GM21576 (cell line): ENCODE results near the gene KCNB1.

Source experiments
- ATAC-seq: cut with Tn5 transposase; IDR thresholded peaks from one replicate; pipeline ENCODE4 v1.9.1; 2021; ENCODE audit warnings: mild to moderate bottlenecking, moderate library complexity; ENCODE audit not compliant: unreplicated experiment

The KCNB1 gene

DNA sequence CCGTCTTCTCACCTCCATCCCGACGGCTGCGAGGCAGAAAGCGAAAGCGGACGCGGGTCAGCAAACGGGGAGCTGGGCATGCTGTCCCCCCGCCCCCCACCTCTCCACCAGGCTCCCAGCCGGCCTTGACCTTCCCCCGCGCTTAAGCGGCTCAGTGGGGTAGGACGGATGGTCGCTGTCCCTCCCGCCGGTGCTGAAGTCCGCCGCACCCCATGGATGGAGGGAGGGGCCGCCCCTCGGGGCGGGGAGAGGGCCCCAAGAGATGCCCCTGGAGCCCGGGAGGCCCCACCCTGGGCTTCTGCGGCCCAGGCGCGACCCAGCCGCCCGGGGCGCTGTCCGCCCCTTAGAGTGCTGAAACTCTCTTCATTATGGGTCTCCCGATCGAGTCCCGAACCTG, at the start of gene KCNB1:
KCNB1 (minus strand) TSS at position 48 of the 397 bp plus-strand sequence. CDS start 188 bp downstream, outside the sequence.
- no peak for ATAC-seq

DNA sequence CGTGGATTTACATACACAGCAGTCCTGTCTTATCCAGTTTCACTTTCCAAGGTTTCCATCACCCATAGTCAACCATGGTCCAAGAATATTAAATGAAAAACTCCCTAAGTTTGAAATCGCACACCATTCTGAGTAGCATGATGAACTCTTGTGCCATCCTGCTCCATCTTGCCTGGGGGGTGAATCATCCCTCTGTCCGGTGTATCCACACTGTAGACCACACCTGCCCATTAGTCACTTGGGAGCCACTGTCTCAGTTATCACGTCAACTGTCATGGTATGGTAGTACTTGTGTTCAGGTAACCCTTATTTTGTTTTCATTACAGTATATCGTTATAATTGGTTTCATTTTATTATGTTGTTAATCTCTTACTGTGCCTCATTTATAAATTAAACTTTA, 47.0 kb upstream of the KCNB1 start:
- no peak for ATAC-seq

DNA sequence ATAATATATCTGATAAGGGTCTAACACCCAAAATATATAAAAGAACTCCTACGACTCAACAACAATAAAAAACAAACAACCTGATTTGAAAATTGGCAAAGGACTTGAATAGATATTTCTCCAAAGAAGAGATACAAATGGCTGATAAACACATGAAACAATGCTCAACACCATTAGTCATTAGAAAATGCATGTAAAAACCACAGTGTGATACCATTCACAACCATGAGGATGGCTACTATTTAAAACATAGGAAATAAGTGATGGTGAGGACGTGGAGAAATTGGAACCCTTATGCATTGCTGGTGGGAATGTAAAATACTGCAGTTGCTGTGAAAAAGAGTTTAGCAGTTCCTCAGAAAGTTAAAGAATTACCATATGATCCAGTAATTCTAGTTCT, 44.1 kb upstream of the KCNB1 start:
- ATAC-seq: no peak

DNA sequence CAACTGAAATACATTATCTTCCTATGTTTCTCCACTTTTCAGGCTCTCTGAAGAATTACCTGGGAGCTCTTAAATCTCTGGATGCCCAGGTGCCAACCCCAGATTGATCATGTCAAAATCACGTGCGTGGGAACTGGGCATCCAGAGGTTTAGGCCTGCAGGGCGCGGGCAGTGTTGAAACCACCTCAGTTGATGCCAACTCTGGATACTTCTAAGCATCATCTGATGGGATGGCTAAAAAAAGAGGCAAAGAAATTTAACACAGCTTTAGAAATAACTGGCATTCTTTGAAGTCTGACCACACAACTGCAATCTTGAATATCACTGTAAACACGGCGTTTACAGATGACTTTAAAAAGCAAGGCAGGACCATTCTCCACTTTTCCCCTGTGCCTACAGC, 43.6 kb upstream of the KCNB1 start:
- no peak for ATAC-seq

GRCh38 chr20:49523767-49524360, 41.4 kb upstream of the KCNB1 start:
- ATAC-seq: no peak

DNA sequence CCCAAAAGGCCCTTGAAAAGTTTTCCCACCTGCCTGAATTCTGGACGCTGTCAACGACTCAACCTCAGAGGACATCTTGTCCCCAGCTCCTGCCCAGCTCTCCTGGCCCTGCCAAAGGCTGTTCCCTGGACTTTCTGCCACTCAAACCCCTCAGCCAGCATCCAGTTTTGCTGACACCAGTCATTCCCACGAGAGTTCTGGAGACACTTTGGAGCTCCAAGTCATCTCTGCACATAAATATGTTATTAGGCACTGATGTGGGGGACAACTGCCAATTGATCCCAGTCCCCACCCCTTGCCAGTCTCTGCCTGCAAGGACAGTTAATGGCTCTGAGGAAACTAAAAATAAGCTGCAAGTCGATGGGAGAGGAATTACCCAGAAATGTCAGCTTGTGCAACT, 38.9 kb upstream of the KCNB1 start:
- ATAC-seq: no peak

DNA sequence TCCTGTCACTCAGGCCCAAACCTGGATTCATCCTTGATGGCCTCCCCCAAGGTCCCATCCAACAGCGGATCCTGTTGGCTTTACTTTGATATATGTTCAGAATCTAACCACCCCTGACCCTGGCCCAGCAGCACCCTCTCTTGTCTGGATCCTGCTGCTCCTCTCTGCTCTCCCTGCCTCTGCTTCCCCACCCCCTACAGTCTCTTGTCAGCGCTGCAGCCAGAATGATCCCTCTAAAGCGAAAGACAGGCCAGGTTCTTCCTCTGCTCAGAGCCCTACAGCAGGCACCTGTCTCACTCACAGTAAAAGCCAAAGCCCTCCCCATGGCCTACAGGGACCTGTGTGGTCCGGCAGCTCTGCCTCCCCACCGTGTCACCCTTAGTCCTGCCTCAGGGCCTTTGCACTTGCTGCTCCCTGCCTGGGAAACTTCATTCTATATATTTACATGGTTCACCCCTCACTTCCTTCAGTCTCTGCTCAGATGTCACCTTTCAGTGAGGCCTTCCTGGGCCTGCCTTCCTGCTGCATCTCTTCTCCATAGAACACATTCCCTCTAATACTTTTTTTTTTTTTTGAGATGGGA, 37.4 kb upstream of the KCNB1 start:
- no peak for ATAC-seq

DNA sequence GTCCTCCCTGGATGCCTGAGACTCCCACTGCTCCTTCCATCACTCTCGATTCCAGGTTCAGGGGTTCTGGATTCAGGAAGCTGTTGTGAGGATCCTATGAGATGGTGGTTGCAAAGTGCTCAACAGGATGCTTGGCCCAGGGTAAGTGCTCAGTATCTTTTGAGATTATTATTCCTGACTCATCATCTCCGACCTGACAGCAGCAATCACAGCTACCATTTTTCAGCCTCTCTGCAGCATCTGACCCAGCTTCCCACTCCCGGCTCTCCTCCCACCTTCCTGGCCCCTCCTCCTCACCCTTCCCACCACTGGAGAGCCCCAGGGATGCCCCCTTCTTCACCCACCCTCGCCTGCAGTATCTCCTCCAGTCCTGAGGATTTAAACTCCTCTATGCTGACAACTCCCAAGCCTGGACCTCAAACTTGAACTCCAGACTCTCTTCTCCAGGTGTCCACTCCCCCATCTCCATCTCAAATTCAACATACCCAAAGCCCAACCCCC, 36.8 kb upstream of the KCNB1 start:
- ATAC-seq: no peak

DNA sequence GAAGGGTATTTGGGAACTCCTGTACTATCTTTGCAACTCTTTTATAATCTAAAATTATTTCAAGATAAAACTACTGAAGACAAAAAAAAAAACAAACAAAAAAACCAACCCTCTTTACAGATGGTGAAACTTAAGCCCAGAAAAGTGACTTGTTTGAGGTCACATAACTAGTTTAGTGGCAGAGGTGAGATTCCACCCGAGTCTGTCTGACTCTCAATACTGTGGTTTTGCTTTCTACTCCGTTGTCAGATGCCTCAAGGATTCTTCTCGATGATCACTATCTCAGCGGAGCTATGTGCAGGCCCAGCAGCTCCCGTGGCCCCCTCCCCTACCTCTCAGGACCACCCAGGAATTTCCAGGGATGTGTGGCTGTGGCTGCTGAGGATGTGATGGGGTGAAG, 36.1 kb upstream of the KCNB1 start:
- ATAC-seq: no peak

GRCh38 chr20:49517805-49518100, 35.3 kb upstream of the KCNB1 start:
- ATAC-seq: no peak

DNA sequence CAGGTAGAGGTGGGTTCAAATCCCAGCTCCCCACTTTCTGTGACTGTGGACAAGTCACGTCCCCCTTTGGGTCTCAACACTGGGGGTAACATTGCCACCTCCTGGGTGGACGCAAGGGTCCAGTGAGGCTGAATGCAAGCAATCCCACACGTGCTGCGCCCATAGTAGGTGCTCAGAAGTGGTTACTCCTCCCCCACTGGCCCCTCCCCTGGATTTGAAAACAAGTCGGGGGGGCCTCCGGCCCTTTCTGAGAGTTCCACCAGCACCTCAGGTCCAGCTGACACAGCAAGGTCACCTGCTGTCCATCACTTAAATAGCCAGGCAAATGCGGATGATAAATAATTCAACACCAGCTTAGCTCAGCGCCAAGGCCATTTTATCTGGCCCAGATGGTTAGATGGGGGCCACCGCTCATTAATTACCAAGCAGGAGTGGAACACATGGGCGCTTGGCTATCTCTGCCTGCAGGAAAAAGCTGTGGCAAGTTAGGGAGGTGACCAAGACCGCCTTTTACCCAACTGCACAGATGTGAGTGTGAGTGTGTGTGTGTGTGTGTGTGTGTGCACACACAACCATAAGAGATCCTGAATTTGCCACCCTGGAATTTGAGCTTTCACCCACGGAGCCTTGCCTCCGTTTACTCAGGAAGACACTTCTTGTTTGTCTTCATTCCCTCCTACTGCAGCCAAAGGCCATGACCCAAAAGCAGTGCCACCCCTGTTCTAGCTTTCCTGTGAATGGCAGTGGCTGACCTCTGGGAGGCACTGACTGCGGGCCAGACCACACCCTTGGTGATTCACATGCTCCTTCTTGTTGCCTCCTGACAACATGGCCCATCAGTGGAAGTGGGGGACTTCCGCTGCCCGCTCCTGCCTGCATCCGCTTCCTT, 34.7 kb upstream of the KCNB1 start:
- no peak for ATAC-seq

DNA sequence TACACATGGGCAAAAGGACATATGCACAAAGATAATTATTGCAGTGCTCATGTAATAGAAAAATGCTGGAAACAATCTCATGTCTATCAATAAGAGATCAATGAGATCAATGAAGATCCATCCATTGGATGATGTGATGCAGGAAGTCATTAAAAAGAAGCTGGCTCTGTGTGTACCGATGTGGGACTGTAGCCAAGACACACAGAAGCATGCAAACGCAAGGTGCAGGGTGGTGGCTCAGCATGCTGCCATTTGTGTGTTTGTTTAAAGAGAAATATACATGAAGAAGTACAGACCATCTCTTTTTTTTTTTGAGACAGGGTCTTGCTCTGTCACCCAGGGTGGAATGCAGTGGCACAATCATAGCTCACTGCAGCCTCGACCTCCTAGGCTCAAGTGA, 33.1 kb upstream of the KCNB1 start:
- ATAC-seq: no peak

GRCh38 chr20:49513517-49513916, 31.0 kb upstream of the KCNB1 start:
- no peak for ATAC-seq

DNA sequence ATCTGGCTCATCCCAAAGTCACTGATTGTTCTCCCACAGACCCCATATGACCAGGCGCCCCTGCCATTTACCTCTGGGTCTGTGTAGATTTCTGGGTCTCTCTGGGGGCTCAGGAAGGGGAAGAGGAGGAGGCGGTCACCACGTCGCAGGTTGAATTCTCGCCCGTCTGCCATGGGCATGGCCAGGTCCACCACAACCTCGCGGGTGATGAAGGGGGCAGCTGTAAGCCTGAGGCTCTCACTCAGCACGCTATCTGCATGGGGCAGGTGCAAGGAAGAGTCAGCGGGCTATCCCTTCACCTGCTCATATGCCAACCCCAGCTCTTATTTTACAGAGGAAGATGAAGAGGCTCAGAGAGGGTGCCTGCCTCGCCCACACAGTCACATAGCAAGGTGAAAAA, 30.5 kb upstream of the KCNB1 start:
- ATAC-seq: no peak

GRCh38 chr20:49511788-49512525, 29.5 kb upstream of the KCNB1 start:
- ATAC-seq: no peak

GRCh38 chr20:49510562-49511122, 28.2 kb upstream of the KCNB1 start:
- ATAC-seq: no peak

DNA sequence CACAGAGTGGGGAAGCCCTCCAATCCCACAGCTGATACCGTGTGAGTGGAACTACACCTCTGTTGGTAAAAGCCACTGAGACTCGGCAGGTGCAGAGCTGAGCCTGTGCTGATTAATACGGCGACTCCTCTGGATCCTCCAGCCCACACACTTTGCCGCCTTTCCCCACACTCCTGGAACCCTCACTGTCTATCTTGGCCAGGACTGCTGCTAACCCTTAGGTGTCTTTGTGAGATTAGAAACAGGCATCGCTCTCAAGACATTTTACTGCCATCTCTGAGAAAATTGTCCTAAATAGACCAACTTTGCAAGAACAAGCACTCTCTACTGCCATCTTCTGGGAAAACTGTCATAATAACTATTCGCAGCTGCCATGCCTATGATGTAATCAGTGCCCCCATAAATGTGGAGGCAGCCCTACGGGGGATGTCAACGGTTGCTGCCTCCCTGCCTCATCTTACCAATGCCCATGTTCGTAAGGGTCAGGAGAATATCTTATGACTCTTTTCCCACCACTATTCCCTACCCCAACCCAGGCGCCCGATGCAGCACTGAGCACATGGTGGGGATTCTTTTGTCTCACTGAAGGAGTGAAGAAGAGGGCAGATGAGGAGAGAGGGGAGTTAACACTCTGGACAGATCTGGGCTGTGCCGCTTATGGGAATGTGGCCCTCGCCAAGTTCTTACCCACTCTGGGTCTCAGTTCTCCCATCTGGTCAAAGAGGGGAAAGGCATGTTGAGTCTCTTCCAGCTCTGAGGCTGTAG, 26.1 kb upstream of the KCNB1 start:
- ATAC-seq: no peak

DNA sequence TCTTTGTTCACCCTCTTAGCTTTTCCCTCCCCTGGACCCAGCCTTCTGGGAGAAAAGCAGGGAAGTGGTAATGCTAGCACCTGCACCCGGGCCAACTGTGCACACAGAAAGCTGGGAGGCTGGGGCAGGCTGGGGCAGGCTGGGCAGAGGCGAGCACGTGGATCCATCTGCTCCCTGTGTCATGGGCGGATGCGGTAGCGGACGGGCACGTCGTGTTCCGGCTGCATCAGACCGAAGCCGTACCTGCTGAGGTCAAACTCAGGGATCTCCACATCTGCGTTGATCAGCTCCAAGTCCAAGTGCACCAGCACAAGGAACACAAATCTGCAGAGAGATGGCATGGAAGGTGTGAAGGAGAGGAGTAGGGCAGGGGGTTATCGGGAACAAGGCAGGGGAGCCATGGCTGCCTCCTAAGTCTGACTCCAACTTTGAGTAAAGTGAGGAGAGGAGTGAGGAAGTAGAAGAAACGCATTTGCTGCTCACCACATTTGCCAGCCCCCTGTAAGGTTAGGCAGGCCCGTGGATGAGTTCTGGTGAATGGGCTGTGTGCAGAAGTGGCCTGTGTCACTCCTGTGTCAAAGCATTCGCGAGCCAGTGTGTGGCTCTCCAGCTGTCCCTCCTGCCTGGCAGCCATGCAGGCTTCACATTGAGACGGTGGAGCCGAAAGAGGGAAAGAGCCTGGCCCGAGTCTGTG, 25.4 kb upstream of the KCNB1 start:
- ATAC-seq: no peak

DNA sequence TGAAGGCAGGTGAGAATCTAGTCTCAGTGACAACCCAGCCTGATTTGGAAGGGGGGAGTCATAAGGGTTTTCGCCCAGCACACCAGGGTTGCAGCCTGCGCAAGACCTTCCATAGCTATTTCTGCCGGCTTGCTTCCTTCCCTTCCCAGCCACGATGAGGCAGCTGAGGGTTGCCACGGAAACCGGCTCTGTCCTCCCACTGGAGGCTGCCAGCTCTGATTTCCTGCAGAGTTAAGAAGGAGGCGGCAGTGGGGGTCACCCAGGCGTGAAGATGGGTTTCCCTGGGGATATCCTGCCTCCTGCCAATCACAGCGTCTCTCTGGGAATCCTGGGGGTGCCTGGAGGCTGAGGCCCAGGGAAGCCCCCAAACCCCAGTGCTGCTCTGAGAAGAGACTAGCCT, 23.1 kb upstream of the KCNB1 start:
- ATAC-seq: no peak

DNA sequence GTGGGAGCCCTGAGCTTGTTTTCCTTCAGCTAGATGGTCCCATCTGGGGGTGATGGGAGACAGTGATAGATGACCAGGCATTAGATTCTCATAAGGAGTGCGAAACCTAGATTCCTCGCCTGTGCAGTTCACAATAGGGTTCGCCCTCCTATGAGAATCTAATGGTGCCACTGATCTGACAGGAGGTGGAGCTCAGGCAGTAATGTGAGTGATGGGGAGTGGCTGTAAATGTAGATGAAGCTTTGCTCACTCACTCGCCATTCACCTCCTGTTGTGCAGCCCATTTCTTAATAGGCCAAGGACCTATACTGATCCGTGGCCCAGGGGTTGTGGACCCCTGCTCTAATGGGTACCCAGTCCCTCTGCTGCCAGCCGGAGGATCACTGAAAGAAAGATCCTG, 20.7 kb upstream of the KCNB1 start:
- ATAC-seq: no peak
